ENCODE measurements around the gene MAMLD1.

Gene MAMLD1

GRCh38 chrX:150362599-150363481 is at the start of gene MAMLD1:
TSS of gene MAMLD1 (plus strand) at chrX:150363317. CDS start at chrX:150445517, 82,200 bp downstream.
- no peaks in the 10 kb centered on the region for H3K36me3 ChIP-seq (ENCODE audit: insufficient read depth, low read length)
- H3K9me3 ChIP-seq (ENCODE audit: control insufficient read depth, insufficient read depth, low read length), result no peaks in the 10 kb centered on the region
- peak within 1 kb of the TSS; percentile 63; the same call in 1 of the 2 replicates for H3K9ac ChIP-seq (ENCODE audit: low read depth, low read length)
- no peaks in the 10 kb centered on the region; the same call in 1 of the 2 replicates for H3K4me1 ChIP-seq (ENCODE audit: insufficient read depth, low read length)

GRCh38 chrX:150313514-150313913 is 49.6 kb upstream of the MAMLD1 start:
- no peaks in the 10 kb centered on the region for H3K36me3 ChIP-seq (ENCODE audit: insufficient read depth, low read length)

GRCh38 chrX:150314186-150314585 is 48.9 kb upstream of the MAMLD1 start:
- no peaks in the 10 kb centered on the region for H3K4me1 ChIP-seq (ENCODE audit: insufficient read depth, low read length)
- H3K9ac ChIP-seq (ENCODE audit: low read depth, low read length), result no peak overlapping the region
- H3K36me3 ChIP-seq (ENCODE audit: insufficient read depth, low read length), result no peaks in the 10 kb centered on the region
- no peaks in the 10 kb centered on the region for H3K9me3 ChIP-seq (ENCODE audit: control insufficient read depth, insufficient read depth, low read length)

More at GRCh38 chrX:150313514-150313913, 49.6 kb upstream of the MAMLD1 start:
- Histone ChIP-seq H3K9ac (ENCODE audit: low read depth, low read length) (no peak overlapping the region), H3K9me3 (ENCODE audit: control insufficient read depth, insufficient read depth, low read length) (no peaks in the 10 kb centered on the region), H3K4me1 (ENCODE audit: insufficient read depth, low read length) (no peaks in the 10 kb centered on the region)

- Histone ChIP-seq H3K36me3 (ENCODE audit: insufficient read depth, low read length) (no peaks in the 10 kb centered on the region), H3K9me3 (ENCODE audit: control insufficient read depth, insufficient read depth, low read length) (no peaks in the 10 kb centered on the region), H3K9ac (ENCODE audit: low read depth, low read length) (no peak overlapping the region)
Observed at GRCh38 chrX:150316564-150316963, 46.6 kb upstream of the MAMLD1 start.

GRCh38 chrX:150323020-150323419 is 40.1 kb upstream of the MAMLD1 start:
- Histone ChIP-seq H3K9ac (ENCODE audit: low read depth, low read length) (no peak overlapping the region), H3K4me1 (ENCODE audit: insufficient read depth, low read length) (peaks cover 4% of the 10 kb centered on the region; the same call in 1 of the 2 replicates)

More at GRCh38 chrX:150316564-150316963, 46.6 kb upstream of the MAMLD1 start:
- no peaks in the 10 kb centered on the region for H3K4me1 ChIP-seq (ENCODE audit: insufficient read depth, low read length)

GRCh38 chrX:150324035-150324728 is 38.9 kb upstream of the MAMLD1 start:
- Histone ChIP-seq H3K36me3 (ENCODE audit: insufficient read depth, low read length) (no peaks in the 10 kb centered on the region), H3K9ac (ENCODE audit: low read depth, low read length) (no peak overlapping the region), H3K9me3 (ENCODE audit: control insufficient read depth, insufficient read depth, low read length) (no peaks in the 10 kb centered on the region), H3K4me1 (ENCODE audit: insufficient read depth, low read length) (peaks cover 7% of the 10 kb centered on the region)

More at GRCh38 chrX:150323020-150323419, 40.1 kb upstream of the MAMLD1 start:
- Histone ChIP-seq H3K9me3 (ENCODE audit: control insufficient read depth, insufficient read depth, low read length) (no peaks in the 10 kb centered on the region), H3K36me3 (ENCODE audit: insufficient read depth, low read length) (no peaks in the 10 kb centered on the region)

GRCh38 chrX:150324919-150325318 is 38.2 kb upstream of the MAMLD1 start:
- Histone ChIP-seq H3K36me3 (ENCODE audit: insufficient read depth, low read length) (no peaks in the 10 kb centered on the region), H3K9me3 (ENCODE audit: control insufficient read depth, insufficient read depth, low read length) (no peaks in the 10 kb centered on the region), H3K9ac (ENCODE audit: low read depth, low read length) (no peak overlapping the region), H3K4me1 (ENCODE audit: insufficient read depth, low read length) (peaks cover 14% of the 10 kb centered on the region)

- Histone ChIP-seq H3K36me3 (ENCODE audit: insufficient read depth, low read length) (no peaks in the 10 kb centered on the region), H3K9ac (ENCODE audit: low read depth, low read length) (no peak overlapping the region), H3K4me1 (ENCODE audit: insufficient read depth, low read length) (peaks cover 16% of the 10 kb centered on the region), H3K9me3 (ENCODE audit: control insufficient read depth, insufficient read depth, low read length) (no peaks in the 10 kb centered on the region)
Observed at GRCh38 chrX:150326541-150327247, 36.4 kb upstream of the MAMLD1 start.

GRCh38 chrX:150329282-150329681 is 33.8 kb upstream of the MAMLD1 start:
- no peaks in the 10 kb centered on the region for H3K9me3 ChIP-seq (ENCODE audit: control insufficient read depth, insufficient read depth, low read length)
- no peak overlapping the region for H3K9ac ChIP-seq (ENCODE audit: low read depth, low read length)
- peaks cover 16% of the 10 kb centered on the region for H3K4me1 ChIP-seq (ENCODE audit: insufficient read depth, low read length)
- H3K36me3 ChIP-seq (ENCODE audit: insufficient read depth, low read length), result no peaks in the 10 kb centered on the region

GRCh38 chrX:150329868-150330267 is 33.2 kb upstream of the MAMLD1 start:
- Histone ChIP-seq H3K36me3 (ENCODE audit: insufficient read depth, low read length) (no peaks in the 10 kb centered on the region), H3K4me1 (ENCODE audit: insufficient read depth, low read length) (peaks cover 16% of the 10 kb centered on the region), H3K9ac (ENCODE audit: low read depth, low read length) (no peak overlapping the region), H3K9me3 (ENCODE audit: control insufficient read depth, insufficient read depth, low read length) (no peaks in the 10 kb centered on the region)

GRCh38 chrX:150332023-150332422 is 31.1 kb upstream of the MAMLD1 start:
- Histone ChIP-seq H3K9ac (ENCODE audit: low read depth, low read length) (no peak overlapping the region), H3K4me1 (ENCODE audit: insufficient read depth, low read length) (peaks cover 13% of the 10 kb centered on the region), H3K9me3 (ENCODE audit: control insufficient read depth, insufficient read depth, low read length) (no peaks in the 10 kb centered on the region), H3K36me3 (ENCODE audit: insufficient read depth, low read length) (no peaks in the 10 kb centered on the region)

- Histone ChIP-seq H3K4me1 (ENCODE audit: insufficient read depth, low read length) (peaks cover 10% of the 10 kb centered on the region), H3K36me3 (ENCODE audit: insufficient read depth, low read length) (no peaks in the 10 kb centered on the region), H3K9me3 (ENCODE audit: control insufficient read depth, insufficient read depth, low read length) (no peaks in the 10 kb centered on the region)
Observed at GRCh38 chrX:150334100-150334499, 29.0 kb upstream of the MAMLD1 start.

GRCh38 chrX:150334981-150335380 is 28.1 kb upstream of the MAMLD1 start:
- H3K36me3 ChIP-seq (ENCODE audit: insufficient read depth, low read length), result no peaks in the 10 kb centered on the region
- H3K9ac ChIP-seq (ENCODE audit: low read depth, low read length), result no peak overlapping the region
- H3K4me1 ChIP-seq (ENCODE audit: insufficient read depth, low read length), result peaks cover 2% of the 10 kb centered on the region; the same call in 1 of the 2 replicates
- H3K9me3 ChIP-seq (ENCODE audit: control insufficient read depth, insufficient read depth, low read length), result no peaks in the 10 kb centered on the region

More at GRCh38 chrX:150334100-150334499, 29.0 kb upstream of the MAMLD1 start:
- no peak overlapping the region for H3K9ac ChIP-seq (ENCODE audit: low read depth, low read length)

- Histone ChIP-seq H3K9ac (ENCODE audit: low read depth, low read length) (no peak overlapping the region), H3K9me3 (ENCODE audit: control insufficient read depth, insufficient read depth, low read length) (no peaks in the 10 kb centered on the region), H3K4me1 (ENCODE audit: insufficient read depth, low read length) (no peaks in the 10 kb centered on the region), H3K36me3 (ENCODE audit: insufficient read depth, low read length) (no peaks in the 10 kb centered on the region)
Observed at GRCh38 chrX:150337026-150337425, 26.1 kb upstream of the MAMLD1 start.

Data from ES-I3 (cell line).